Measurements from ENCODE around the gene CTDNEP1.

Gene CTDNEP1

GRCh38 chr17:7251661-7252175 is at the start of gene CTDNEP1:
TSS of gene CTDNEP1 (minus strand) at chr17:7251734. CDS start at chr17:7251296, 438 bp downstream.
- peak; percentile 100 for DNase-seq

DNA sequence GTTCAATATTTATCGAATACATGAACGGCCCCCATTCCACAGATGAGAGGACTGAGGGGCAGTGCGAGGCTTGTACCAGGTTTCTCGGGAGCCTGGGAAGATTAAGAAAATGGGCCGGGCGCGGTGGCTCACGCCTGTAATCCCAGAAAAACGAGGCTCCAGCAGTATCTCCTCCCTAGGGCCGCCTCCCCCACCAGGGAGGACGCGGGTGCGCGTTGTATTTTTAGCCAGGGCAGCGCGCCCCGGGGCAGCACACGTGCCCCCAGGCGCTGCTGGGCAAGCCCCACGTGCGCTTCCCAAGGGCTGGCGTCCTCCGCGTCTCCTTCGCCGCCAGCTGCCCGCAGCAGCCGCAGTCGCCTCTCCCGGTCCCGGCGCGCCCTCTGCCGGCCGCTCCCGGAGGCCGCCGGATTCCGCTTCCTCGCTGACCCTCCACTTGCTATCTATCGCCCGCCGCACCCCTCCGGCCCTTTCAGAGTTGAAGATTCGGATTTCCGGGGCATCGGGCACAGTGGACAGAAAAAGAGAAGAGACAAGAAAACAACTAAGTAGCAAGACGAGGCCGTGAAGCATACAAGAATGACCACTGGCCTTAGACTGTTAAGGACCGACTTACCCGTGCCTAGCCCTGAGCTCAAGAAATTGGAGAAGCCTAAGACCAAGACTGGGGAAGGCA is 44.8 kb upstream of the CTDNEP1 start:
- DNase-seq, result peak; percentile 74

GRCh38 chr17:7295230-7296180 is 44.0 kb upstream of the CTDNEP1 start:
- DNase-seq, result no peak

- peak; percentile 90 for DNase-seq
Measured at GRCh38 chr17:7294614-7295153, 43.1 kb upstream of the CTDNEP1 start, which contains the start of gene YBX2. TSS of gene YBX2 (minus strand) at chr17:7294639. CDS start at chr17:7294500, 139 bp downstream.

GRCh38 chr17:7293816-7294613 is 42.5 kb upstream of the CTDNEP1 start:
- DNase-seq, result peak; percentile 62

- no peak for DNase-seq
Measured at GRCh38 chr17:7293159-7293558, 41.6 kb upstream of the CTDNEP1 start.

- no peak for DNase-seq
Measured at GRCh38 chr17:7292729-7293128, 41.2 kb upstream of the CTDNEP1 start.

- no peak for DNase-seq
Measured at GRCh38 chr17:7292194-7292593, 40.7 kb upstream of the CTDNEP1 start.

GRCh38 chr17:7290685-7291084 is 39.2 kb upstream of the CTDNEP1 start:
- DNase-seq, result no peak

- no peak for DNase-seq
Measured at GRCh38 chr17:7290166-7290565, 38.6 kb upstream of the CTDNEP1 start.

GRCh38 chr17:7289256-7290032 is 37.9 kb upstream of the CTDNEP1 start:
- no peak for DNase-seq

GRCh38 chr17:7285679-7286078 is 34.1 kb upstream of the CTDNEP1 start:
- no peak for DNase-seq

- no peak for DNase-seq
Measured at GRCh38 chr17:7284911-7285310, 33.4 kb upstream of the CTDNEP1 start.

DNA sequence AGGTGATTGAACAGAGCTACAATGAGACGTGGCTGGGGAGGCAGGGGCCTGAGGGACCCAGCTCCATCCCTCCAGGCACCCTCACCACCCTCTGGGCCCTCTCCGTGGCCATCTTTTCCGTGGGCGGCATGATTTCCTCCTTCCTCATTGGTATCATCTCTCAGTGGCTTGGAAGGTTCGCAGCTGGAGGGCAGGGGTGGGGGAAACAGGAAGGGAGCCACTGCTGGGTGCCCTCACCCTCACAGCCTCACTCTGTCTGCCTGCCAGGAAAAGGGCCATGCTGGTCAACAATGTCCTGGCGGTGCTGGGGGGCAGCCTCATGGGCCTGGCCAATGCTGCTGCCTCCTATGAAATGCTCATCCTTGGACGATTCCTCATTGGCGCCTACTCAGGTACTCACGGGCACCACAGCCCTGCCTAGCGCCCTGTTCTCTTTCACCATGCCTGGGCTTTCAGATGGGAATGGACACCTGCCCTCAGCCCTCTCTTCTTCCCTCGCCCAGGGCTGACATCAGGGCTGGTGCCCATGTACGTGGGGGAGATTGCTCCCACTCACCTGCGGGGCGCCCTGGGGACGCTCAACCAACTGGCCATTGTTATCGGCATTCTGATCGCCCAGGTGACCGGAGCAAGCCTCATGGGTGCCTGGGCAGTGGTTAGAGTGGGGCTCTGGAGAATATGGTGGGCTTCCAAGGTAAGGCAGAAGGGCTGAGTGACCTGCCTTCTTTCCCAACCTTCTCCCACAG is 32.1 kb upstream of the CTDNEP1 start:
- no peak for DNase-seq

- no peak for DNase-seq
Measured at GRCh38 chr17:7282752-7283321, 31.3 kb upstream of the CTDNEP1 start.

DNA sequence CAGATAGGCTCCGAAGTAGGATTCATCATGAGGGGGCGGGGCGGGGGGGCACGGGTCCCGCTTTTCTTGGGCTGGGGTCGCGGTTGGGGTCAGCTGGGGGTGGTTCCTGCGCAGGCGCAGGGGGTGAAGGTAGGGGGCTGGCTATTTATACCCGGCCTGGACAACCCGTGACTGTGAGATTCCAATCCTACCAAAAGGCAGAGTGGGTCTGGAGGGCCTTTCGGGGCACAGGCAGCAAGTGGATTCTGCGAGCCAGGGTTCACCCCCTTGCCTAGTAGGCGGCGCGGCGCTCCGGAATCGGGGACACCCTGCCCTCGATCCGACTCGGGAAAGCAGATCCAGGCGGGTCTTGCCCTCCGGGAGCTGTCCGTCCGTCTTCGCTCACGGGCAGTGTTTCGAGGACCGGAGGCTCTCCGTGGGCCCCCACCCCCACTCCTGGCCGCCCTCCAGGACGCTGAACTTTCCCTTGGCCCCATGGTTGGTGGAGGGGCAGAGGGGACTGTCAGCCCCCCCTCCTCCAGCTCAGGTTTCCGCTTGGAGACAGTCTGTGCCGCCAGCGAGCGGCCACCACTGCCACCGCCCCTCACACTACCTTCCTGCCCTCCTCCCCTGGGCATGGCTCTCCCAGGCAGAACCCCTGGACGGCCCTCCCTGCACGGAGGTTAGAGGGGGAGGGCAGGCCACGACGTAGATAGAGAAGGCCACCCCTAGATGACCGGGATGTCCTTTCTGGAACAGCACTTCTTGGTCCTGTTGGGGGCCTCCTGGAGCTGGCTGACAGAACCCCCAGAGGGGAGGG is 30.6 kb upstream of the CTDNEP1 start:
- DNase-seq, result peak; percentile 37

- DNase-seq, result peak; percentile 92
Measured at GRCh38 chr17:7281074-7281952, 29.8 kb upstream of the CTDNEP1 start, which contains the start of gene SLC2A4. TSS of gene SLC2A4 (plus strand) at chr17:7281718. CDS start at chr17:7281935, 217 bp downstream.

DNA sequence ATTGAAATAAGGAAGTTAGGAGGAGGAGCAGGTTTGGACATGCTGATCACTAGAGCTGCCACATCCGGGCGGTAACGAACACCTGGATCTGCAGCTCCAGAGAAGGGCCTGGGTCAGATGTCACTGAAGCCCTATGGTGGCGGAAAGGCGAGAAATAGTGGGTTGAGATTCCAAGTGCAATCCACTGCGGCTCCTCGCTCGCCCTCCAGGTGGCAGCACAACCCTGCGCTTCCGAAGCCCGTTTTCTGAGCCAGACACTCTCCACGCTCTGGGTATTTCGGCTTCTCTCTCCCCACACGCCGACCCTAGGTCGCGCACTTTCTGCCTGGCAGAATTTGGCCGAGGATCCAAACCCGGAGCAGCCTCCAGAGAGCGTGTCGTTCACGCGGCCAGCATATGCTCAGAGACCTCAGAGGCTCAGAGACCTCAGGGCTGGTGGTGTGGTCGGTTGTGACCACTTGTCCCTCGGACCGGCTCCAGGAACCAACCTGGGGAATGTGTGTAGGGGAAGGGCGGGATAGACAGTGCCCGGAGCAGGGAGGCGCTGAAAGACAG is 29.1 kb upstream of the CTDNEP1 start:
- peak; percentile 92 for DNase-seq

Measured in NCI-H1105 treated with DMSO at 0.1 percent for 48 hours (cell line).